ENCODE data around the gene TEKT5. TPM values are rescaled to one million over a fixed set of nuclear protein-coding genes. Genes with fewer than 3 reads are reported as not detected.
"Not testable (repeated sequence)": the region's sequence is repeated elsewhere in the genome, so short reads cannot be mapped to it uniquely, and the experiment has no call there.

The TEKT5 gene
- total RNA-seq, 1 experiment from 2014 or later: not detected

DNA sequence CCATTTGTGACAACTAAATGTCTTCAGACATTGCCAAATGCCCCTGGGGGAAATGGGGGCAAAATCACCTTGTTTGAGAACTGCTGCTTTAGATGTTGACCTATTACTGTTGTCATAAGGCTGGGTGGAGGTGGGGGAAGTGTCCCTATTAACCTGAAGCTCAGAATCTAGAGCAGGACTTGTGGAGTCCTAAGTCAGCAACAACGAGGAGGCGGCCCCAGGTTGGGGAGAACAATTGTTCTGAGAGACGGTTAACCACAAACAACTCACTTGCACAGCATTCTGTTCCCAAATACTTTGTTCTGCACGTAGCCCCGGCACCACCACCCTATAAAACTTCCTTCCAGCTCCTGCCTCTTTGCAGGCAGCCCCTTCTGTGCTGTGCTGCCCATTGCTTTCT is 32.5 kb downstream of the TEKT5 start:
- no peaks in the 10 kb centered on the region for H3K9me3 ChIP-seq (replicated peaks)
- no peak overlapping the region for H3K27ac ChIP-seq
- H3K4me3 ChIP-seq: no peak overlapping the region
- H3K36me3 ChIP-seq: no peaks in the 10 kb centered on the region
- no peaks in the 10 kb centered on the region for H3K4me1 ChIP-seq (replicated peaks)
- no peak for DNase-seq (ENCODE audit: low read depth in 1 of 2, low spot score in 2 of 2)
- H3K27me3 ChIP-seq (replicated peaks): no peaks in the 10 kb centered on the region

GRCh38 chr16:10661737-10662136 is 33.0 kb downstream of the TEKT5 start:
- H3K27ac ChIP-seq: no peak overlapping the region
- no peaks in the 10 kb centered on the region for H3K4me1 ChIP-seq (replicated peaks)
- no peaks in the 10 kb centered on the region for H3K36me3 ChIP-seq
- no peaks in the 10 kb centered on the region for H3K27me3 ChIP-seq (replicated peaks)
- no peak overlapping the region for H3K4me3 ChIP-seq
- no peaks in the 10 kb centered on the region for H3K9me3 ChIP-seq (replicated peaks)
- DNase-seq (ENCODE audit: low read depth in 1 of 2, low spot score in 2 of 2): no peak

DNA sequence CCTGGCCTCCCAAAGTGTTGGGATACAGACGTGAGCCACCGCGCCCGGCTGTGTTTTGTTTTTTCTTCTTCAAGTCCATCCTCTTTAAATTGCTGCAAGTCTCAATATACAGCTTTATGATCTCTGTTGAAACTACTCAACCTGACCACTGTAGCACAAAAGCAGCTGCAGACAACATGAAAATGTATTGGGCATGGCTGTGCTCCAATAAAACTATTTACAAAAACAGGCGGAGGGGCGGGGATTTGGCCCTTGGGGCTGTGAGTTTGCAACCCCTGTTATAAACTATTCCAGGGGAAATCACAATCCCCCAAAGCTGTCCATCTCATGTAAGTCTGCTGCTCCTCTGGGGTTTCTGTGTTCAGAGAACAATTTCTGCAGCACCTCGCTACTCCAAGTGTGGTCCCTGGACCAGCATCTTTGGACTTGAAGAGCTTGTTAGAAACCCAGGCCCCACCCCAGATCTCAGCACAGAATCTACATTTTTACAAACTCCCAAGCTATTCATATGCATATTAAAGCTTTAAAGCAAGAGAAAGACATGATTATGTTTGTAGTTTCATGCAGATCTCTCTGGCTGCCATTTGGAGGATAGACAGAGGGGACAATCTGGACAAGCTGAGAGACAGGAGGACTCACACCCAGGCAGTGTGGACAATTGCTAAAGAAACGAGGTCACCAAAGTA is 33.6 kb downstream of the TEKT5 start:
- H3K36me3 ChIP-seq: no peaks in the 10 kb centered on the region
- no peak overlapping the region for H3K27ac ChIP-seq
- DNase-seq (ENCODE audit: low read depth in 1 of 2, low spot score in 2 of 2): no peak
- no peak overlapping the region for H3K4me3 ChIP-seq
- no peaks in the 10 kb centered on the region for H3K27me3 ChIP-seq (replicated peaks)
- no peaks in the 10 kb centered on the region for H3K9me3 ChIP-seq (replicated peaks)
- H3K4me1 ChIP-seq (replicated peaks): no peaks in the 10 kb centered on the region

- DNase-seq (ENCODE audit: low read depth in 1 of 2, low spot score in 2 of 2): no peak
- no peaks in the 10 kb centered on the region for H3K4me1 ChIP-seq (replicated peaks)
- no peak overlapping the region for H3K27ac ChIP-seq
- no peaks in the 10 kb centered on the region for H3K36me3 ChIP-seq
- H3K27me3 ChIP-seq (replicated peaks): no peaks in the 10 kb centered on the region
- no peak overlapping the region for H3K4me3 ChIP-seq
- no peaks in the 10 kb centered on the region for H3K9me3 ChIP-seq (replicated peaks)
Measured at GRCh38 chr16:10658943-10659342, 35.8 kb downstream of the TEKT5 start.

DNA sequence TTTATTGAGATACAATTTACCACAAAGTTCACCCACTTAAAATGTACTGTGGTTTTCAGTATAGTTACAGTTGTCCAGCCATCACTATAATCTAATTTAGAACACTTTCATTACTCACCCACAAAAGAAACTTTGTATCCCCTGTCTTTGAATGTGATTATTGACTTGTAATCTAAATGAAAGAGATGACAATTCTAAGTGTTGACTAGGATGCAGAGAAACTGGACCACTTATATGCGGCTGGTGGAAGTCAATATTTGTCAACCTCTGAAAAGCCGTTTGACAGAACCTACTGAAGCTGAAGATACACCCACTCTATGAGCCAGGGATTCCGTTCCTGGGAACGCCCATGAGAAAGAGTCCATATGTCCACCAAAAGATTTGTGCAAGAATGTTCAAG is 36.8 kb downstream of the TEKT5 start:
- H3K4me1 ChIP-seq (replicated peaks): no peaks in the 10 kb centered on the region
- no peaks in the 10 kb centered on the region for H3K36me3 ChIP-seq
- H3K27ac ChIP-seq: no peak overlapping the region
- H3K9me3 ChIP-seq (replicated peaks): no peaks in the 10 kb centered on the region
- no peaks in the 10 kb centered on the region for H3K27me3 ChIP-seq (replicated peaks)
- H3K4me3 ChIP-seq: no peak overlapping the region
- no peak for DNase-seq (ENCODE audit: low read depth in 1 of 2, low spot score in 2 of 2)

DNA sequence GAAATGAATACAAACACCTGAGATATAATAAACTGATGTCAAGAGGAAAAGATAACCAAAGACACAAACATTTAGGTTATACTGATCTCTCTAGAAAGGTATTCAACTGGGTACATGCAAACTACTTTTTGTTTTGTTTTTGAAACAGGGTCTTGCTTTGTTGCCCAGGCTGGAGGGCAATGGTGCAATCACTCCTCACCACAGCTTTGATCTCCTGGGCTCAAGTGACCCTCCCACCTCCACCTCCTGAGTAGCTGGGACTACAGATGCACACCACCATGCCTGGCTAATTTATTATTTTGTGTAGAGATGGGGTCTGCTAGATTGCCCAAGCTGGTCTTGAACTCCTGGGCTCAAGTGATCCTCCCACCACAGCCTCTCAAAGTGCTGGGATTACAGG is 38.1 kb downstream of the TEKT5 start:
- H3K4me1 ChIP-seq (replicated peaks): no peaks in the 10 kb centered on the region
- no peaks in the 10 kb centered on the region for H3K9me3 ChIP-seq (replicated peaks)
- no peak overlapping the region for H3K27ac ChIP-seq
- no peak overlapping the region for H3K4me3 ChIP-seq
- DNase-seq (ENCODE audit: low read depth in 1 of 2, low spot score in 2 of 2): no peak
- H3K27me3 ChIP-seq (replicated peaks): no peaks in the 10 kb centered on the region
- H3K36me3 ChIP-seq: no peaks in the 10 kb centered on the region

DNA sequence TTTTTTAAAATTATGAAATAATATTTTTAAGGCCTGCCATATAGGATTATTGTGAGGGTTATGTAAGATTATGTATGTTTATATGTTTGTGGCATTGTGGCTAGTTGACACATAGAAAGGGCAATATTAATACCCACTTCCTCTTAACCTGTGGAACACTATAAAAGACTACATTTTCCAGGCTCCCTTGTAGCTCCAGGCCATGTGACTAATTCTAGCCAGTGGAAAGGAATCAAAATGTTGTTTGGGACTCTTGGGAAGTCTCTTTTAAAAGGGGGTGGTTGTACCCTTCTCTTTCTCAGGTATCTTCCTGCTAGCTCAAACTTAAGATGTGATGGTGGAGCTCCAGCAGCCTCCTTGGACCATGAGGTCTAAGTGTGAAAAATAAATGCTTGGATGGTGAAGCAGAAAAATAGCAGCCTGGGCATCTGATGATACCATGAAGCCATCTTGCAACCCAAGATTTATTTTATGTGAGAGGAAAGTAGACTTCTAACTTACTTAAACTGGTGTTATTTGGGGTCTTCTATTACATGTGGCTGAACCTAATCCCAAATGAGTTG is 39.2 kb downstream of the TEKT5 start:
- Histone ChIP-seq H3K4me3 (no peak overlapping the region), H3K9me3 (replicated peaks) (no peaks in the 10 kb centered on the region), H3K27me3 (replicated peaks) (no peaks in the 10 kb centered on the region), H3K36me3 (no peaks in the 10 kb centered on the region), H3K27ac (no peak overlapping the region), H3K4me1 (replicated peaks) (no peaks in the 10 kb centered on the region)
- DNase-seq (ENCODE audit: low read depth in 1 of 2, low spot score in 2 of 2): no peak

GRCh38 chr16:10654592-10655414 is 39.9 kb downstream of the TEKT5 start:
- H3K27ac ChIP-seq: no peak overlapping the region

GRCh38 chr16:10652730-10653590 is 41.8 kb downstream of the TEKT5 start:
- H3K36me3 ChIP-seq: no peaks in the 10 kb centered on the region
- H3K4me1 ChIP-seq (replicated peaks): no peaks in the 10 kb centered on the region
- no peaks in the 10 kb centered on the region for H3K27me3 ChIP-seq (replicated peaks)
- H3K4me3 ChIP-seq: no peak overlapping the region
- no peak overlapping the region for H3K27ac ChIP-seq
- no peak for DNase-seq (ENCODE audit: low read depth in 1 of 2, low spot score in 2 of 2)
- H3K9me3 ChIP-seq (replicated peaks): no peaks in the 10 kb centered on the region

More at GRCh38 chr16:10654592-10655414, 39.9 kb downstream of the TEKT5 start:
- no peaks in the 10 kb centered on the region for H3K36me3 ChIP-seq
- H3K9me3 ChIP-seq (replicated peaks): no peaks in the 10 kb centered on the region
- H3K27me3 ChIP-seq (replicated peaks): no peaks in the 10 kb centered on the region
- H3K4me3 ChIP-seq: no peak overlapping the region
- DNase-seq (ENCODE audit: low read depth in 1 of 2, low spot score in 2 of 2): no peak
- no peaks in the 10 kb centered on the region for H3K4me1 ChIP-seq (replicated peaks)

- not testable (repeated sequence) for H3K27me3 ChIP-seq (replicated peaks); H3K36me3 ChIP-seq; H3K4me3 ChIP-seq; DNase-seq (ENCODE audit: low read depth in 1 of 2, low spot score in 2 of 2); H3K27ac ChIP-seq; H3K9me3 ChIP-seq (replicated peaks); H3K4me1 ChIP-seq (replicated peaks)
Measured at GRCh38 chr16:10649098-10649497, 45.6 kb downstream of the TEKT5 start.

GRCh38 chr16:10647721-10648296 is 46.9 kb downstream of the TEKT5 start:
- Histone ChIP-seq H3K4me1 (replicated peaks) (no peaks in the 10 kb centered on the region), H3K9me3 (replicated peaks) (no peaks in the 10 kb centered on the region), H3K4me3 (no peak overlapping the region), H3K36me3 (no peaks in the 10 kb centered on the region), H3K27me3 (replicated peaks) (no peaks in the 10 kb centered on the region), H3K27ac (no peak overlapping the region)
- DNase-seq (ENCODE audit: low read depth in 1 of 2, low spot score in 2 of 2): no peak

GRCh38 chr16:10647264-10647720 is 47.4 kb downstream of the TEKT5 start:
- no peak for DNase-seq (ENCODE audit: low read depth in 1 of 2, low spot score in 2 of 2)
- H3K9me3 ChIP-seq (replicated peaks): no peaks in the 10 kb centered on the region
- no peaks in the 10 kb centered on the region for H3K27me3 ChIP-seq (replicated peaks)
- H3K36me3 ChIP-seq: no peaks in the 10 kb centered on the region
- H3K4me3 ChIP-seq: no peak overlapping the region
- H3K4me1 ChIP-seq (replicated peaks): no peaks in the 10 kb centered on the region
- H3K27ac ChIP-seq: no peak overlapping the region

GRCh38 chr16:10646581-10647263 is 48.0 kb downstream of the TEKT5 start:
- H3K9me3 ChIP-seq (replicated peaks): no peaks in the 10 kb centered on the region
- no peak for DNase-seq (ENCODE audit: low read depth in 1 of 2, low spot score in 2 of 2)
- H3K4me1 ChIP-seq (replicated peaks): no peaks in the 10 kb centered on the region
- H3K36me3 ChIP-seq: no peaks in the 10 kb centered on the region
- no peak overlapping the region for H3K27ac ChIP-seq
- no peak overlapping the region for H3K4me3 ChIP-seq
- no peaks in the 10 kb centered on the region for H3K27me3 ChIP-seq (replicated peaks)
